ENCODE measurements around the gene PSPN. TPM values are rescaled to one million over a fixed set of nuclear protein-coding genes. Genes with fewer than 3 reads are reported as not detected.

The PSPN gene
- total RNA-seq, 2 donors from 2014 or later = 1.7 to 6.0 TPM

- Histone ChIP-seq H3K9me3 (no peaks in the 10 kb centered on the region), H3K4me1 (peaks cover 8% of the 10 kb centered on the region), H3K27ac (no peak overlapping the region), H3K4me3 (no peak overlapping the region), H3K9ac (ENCODE audit: low read depth in 2 of 2, low read length in 2 of 2) (no peak overlapping the region), H3K36me3 (no peaks in the 10 kb centered on the region), H3K27me3 (no peaks in the 10 kb centered on the region)
- DNase-seq = no peak
- no peak for TF ChIP-seq CTCF (IDR thresholded peaks at IDR 0.05)
- intact Hi-C loops (cut with DNase I) = no loop called here
Measured at GRCh38 chr19:6396305-6396704, 20.6 kb upstream of the PSPN start.

- Histone ChIP-seq H3K27me3 (no peaks in the 10 kb centered on the region), H3K9ac (ENCODE audit: low read depth in 2 of 2, low read length in 2 of 2) (no peak overlapping the region), H3K4me1 (peaks cover 8% of the 10 kb centered on the region), H3K4me3 (no peak overlapping the region), H3K36me3 (no peaks in the 10 kb centered on the region), H3K9me3 (no peaks in the 10 kb centered on the region), H3K27ac (no peak overlapping the region)
- no peak for DNase-seq
- no peak for TF ChIP-seq CTCF (IDR thresholded peaks at IDR 0.05)
- intact Hi-C loops (cut with DNase I) = no loop called here
Measured at GRCh38 chr19:6394831-6395230, 19.1 kb upstream of the PSPN start.

GRCh38 chr19:6393983-6394412, 18.3 kb upstream of the PSPN start:
- H3K9me3 ChIP-seq = no peaks in the 10 kb centered on the region
- H3K36me3 ChIP-seq = peaks cover 5% of the 10 kb centered on the region
- intact Hi-C loops (cut with DNase I) = no loop called here
- peak overlapping the region; percentile 68 for H3K4me3 ChIP-seq
- peak overlapping the region; percentile 89 to 90 for H3K9ac ChIP-seq (ENCODE audit: low read depth in 2 of 2, low read length in 2 of 2)
- no peaks in the 10 kb centered on the region for H3K27me3 ChIP-seq
- H3K27ac ChIP-seq = peak overlapping the region; percentile 87
- no peak for TF ChIP-seq CTCF (IDR thresholded peaks at IDR 0.05)
- H3K4me1 ChIP-seq = peaks cover 8% of the 10 kb centered on the region
- DNase-seq = no peak

GRCh38 chr19:6393074-6393982, 17.6 kb upstream of the PSPN start, which contains the start of gene GTF2F1:
TSS of gene GTF2F1 (minus strand) at chr19:6393164. CDS start at chr19:6392995, 169 bp downstream.
- TF ChIP-seq CTCF (IDR thresholded peaks at IDR 0.05) = no peak
- Histone ChIP-seq H3K36me3 (peaks cover 11% of the 10 kb centered on the region), H3K27ac (peak within 1 kb of the TSS; percentile 87), H3K9me3 (no peaks in the 10 kb centered on the region), H3K27me3 (no peaks in the 10 kb centered on the region), H3K4me3 (peak within 1 kb of the TSS; percentile 68), H3K4me1 (peaks cover 8% of the 10 kb centered on the region), H3K9ac (ENCODE audit: low read depth in 2 of 2, low read length in 2 of 2) (peak within 1 kb of the TSS; percentile 89 to 90)
- peak; percentile 94 for DNase-seq
- intact Hi-C loops (cut with DNase I) = no loop called here

GRCh38 chr19:6392221-6393073, 16.7 kb upstream of the PSPN start:
- no peaks in the 10 kb centered on the region for H3K27me3 ChIP-seq
- no peak for DNase-seq
- no peak for TF ChIP-seq CTCF (IDR thresholded peaks at IDR 0.05)
- peak overlapping the region; percentile 68 for H3K4me3 ChIP-seq
- peak overlapping the region; percentile 87 for H3K27ac ChIP-seq
- no peaks in the 10 kb centered on the region for H3K9me3 ChIP-seq
- intact Hi-C loops (cut with DNase I) = no loop called here
- H3K9ac ChIP-seq (ENCODE audit: low read depth in 2 of 2, low read length in 2 of 2) = peak overlapping the region; percentile 89 to 90
- peaks cover 8% of the 10 kb centered on the region for H3K4me1 ChIP-seq
- peaks cover 15% of the 10 kb centered on the region for H3K36me3 ChIP-seq
